Suprapubic skin (tissue), 4 donors: Measurements from ENCODE around the gene SCG2. TPM values are rescaled to one million over a fixed set of nuclear protein-coding genes. Genes with fewer than 3 reads are reported as not detected.

Experiments used
- DNase-seq, 2 donors: peaks; one replicate each; pipeline ENCODE4 v3.0.0-alpha.2; 2019; ENCODE audit warnings: low spot score in 2 of 2
- H3K27ac ChIP-seq: fragments of 200-600 bp; sonication (generic); one replicate; pipeline ENCODE4 v1.5.1; 2019
- H3K27me3 ChIP-seq: fragments of 200-600 bp; sonication (generic); one replicate; pipeline ENCODE4 v1.5.1; 2019
- H3K36me3 ChIP-seq: fragments of 200-600 bp; sonication (generic); one replicate; pipeline ENCODE4 v1.5.1; 2019
- H3K4me1 ChIP-seq: fragments of 200-600 bp; sonication (generic); one replicate; pipeline ENCODE4 v1.5.1; 2019
- H3K4me3 ChIP-seq: fragments of 200-600 bp; sonication (generic); one replicate; pipeline ENCODE4 v1.5.1; 2019; ENCODE audit warnings: mild to moderate bottlenecking
- H3K9me3 ChIP-seq: fragments of 200-600 bp; sonication (generic); one replicate; pipeline ENCODE4 v1.5.1; 2019
- EP300 ChIP-seq: sonication (generic); formaldehyde crosslinking; IDR thresholded peaks from one replicate; pipeline ENCODE4 v1.6.1; 2017; ENCODE audit warnings: antibody characterized with exemption
- POLR2A ChIP-seq, 2 donors: fragments of 450-650 bp; IDR thresholded peaks; one replicate each; pipeline ENCODE4 v1.6.1; 2017; ENCODE audit warnings: antibody characterized with exemption in 2 of 2, mild to moderate bottlenecking in 2 of 2, moderate library complexity in 2 of 2
- POLR2AphosphoS5 ChIP-seq, 3 donors: sonication (generic); formaldehyde crosslinking; IDR thresholded peaks; one replicate each; pipeline ENCODE4 v1.6.1; 2017; ENCODE audit warnings: antibody characterized with exemption in 3 of 3
- WGBS: methylation state at CpG from one replicate; pipeline ENCODE4 v1.1.5; 2018; 5-methylcytosine and 5-hydroxymethylcytosine counted together
- total RNA-seq, 4 donors: library from RNA; depleted of rRNA; stranded (reverse); fragments of >200 nt; gene quantifications; one replicate each; pipeline ENCODE4 v1.1.0, GENCODE V29; 2016
- TF ChIP-seq, protein P1 (sequence below), 2 donors: fragments of 200-600 bp in 1 of 2; fragments of 450-650 bp in 1 of 2; sonication (generic) in 1 of 2; IDR thresholded peaks; one replicate each; pipeline ENCODE4 v1.5.1; 2016 to 2019; ENCODE audit warnings: antibody characterized with exemption in 2 of 2, mild to moderate bottlenecking in 1 of 2, moderate library complexity in 1 of 2

Gene SCG2
- total RNA-seq, 4 donors from 2014 or later: not detected

DNA sequence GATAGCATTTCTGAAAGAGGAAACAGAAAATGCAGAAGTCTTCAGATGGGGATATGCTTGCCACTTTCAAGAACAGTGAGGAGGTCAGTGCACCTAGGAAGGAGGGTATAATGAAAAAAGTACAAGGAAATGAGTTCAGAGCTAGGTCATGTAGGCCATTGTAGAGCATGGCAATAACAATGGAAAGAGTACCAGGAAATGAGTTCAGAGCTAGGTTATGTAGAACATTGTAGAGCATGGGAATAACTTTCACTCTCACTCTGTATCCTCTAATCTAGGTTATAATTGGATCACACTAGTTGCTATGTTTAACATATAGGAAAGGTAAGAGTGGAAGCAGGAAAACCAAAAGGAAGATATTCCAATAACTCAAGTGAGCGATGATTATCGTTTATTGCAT, 12.3 kb downstream of the SCG2 start:
- Histone ChIP-seq H3K27me3 (no peaks in the 10 kb centered on the region), H3K4me1 (no peaks in the 10 kb centered on the region), H3K9me3 (no peaks in the 10 kb centered on the region), H3K4me3 (no peak overlapping the region), H3K36me3 (no peaks in the 10 kb centered on the region), H3K27ac (no peak overlapping the region)
- 88% methylated on average over 2 of the region's 2 CpGs for WGBS
- no peak for TF ChIP-seq EP300
- no peak for TF ChIP-seq POLR2AphosphoS5 (IDR thresholded peaks at IDR 0.05)
- TF ChIP-seq POLR2A (IDR thresholded peaks at IDR 0.05): no peak
- TF ChIP-seq, protein P1, sequence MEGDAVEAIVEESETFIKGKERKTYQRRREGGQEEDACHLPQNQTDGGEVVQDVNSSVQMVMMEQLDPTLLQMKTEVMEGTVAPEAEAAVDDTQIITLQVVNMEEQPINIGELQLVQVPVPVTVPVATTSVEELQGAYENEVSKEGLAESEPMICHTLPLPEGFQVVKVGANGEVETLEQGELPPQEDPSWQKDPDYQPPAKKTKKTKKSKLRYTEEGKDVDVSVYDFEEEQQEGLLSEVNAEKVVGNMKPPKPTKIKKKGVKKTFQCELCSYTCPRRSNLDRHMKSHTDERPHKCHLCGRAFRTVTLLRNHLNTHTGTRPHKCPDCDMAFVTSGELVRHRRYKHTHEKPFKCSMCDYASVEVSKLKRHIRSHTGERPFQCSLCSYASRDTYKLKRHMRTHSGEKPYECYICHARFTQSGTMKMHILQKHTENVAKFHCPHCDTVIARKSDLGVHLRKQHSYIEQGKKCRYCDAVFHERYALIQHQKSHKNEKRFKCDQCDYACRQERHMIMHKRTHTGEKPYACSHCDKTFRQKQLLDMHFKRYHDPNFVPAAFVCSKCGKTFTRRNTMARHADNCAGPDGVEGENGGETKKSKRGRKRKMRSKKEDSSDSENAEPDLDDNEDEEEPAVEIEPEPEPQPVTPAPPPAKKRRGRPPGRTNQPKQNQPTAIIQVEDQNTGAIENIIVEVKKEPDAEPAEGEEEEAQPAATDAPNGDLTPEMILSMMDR (IDR thresholded peaks at IDR 0.05): no peak
- DNase-seq: no peak

DNA sequence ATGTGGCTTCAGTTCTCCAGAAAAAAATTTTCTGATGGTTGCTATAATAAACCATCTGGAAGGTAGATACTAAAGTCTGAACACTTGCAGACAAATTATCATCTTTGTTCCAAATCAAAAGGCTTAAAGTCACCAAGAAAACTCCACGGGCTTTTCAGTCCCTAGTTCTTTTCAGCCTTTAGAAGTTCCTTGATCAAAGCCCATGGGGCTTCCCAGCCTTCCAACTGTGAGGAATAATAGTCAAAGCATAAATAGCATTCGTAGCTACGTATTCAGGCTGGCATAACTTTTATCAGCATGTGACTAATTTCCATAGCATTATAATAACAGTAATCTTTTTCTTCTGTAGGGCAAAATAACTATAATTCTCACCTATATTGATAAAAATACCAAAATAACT, 13.9 kb downstream of the SCG2 start:
- Histone ChIP-seq H3K36me3 (no peaks in the 10 kb centered on the region), H3K27ac (no peak overlapping the region), H3K27me3 (no peaks in the 10 kb centered on the region), H3K4me3 (no peak overlapping the region), H3K9me3 (no peaks in the 10 kb centered on the region), H3K4me1 (no peaks in the 10 kb centered on the region)
- no peak for DNase-seq
- 52% methylated on average over 3 of the region's 3 CpGs for WGBS
- TF ChIP-seq POLR2A (IDR thresholded peaks at IDR 0.05) (no peak), EP300 (no peak), POLR2AphosphoS5 (IDR thresholded peaks at IDR 0.05) (no peak)
- TF ChIP-seq, protein P1 (IDR thresholded peaks at IDR 0.05): no peak

DNA sequence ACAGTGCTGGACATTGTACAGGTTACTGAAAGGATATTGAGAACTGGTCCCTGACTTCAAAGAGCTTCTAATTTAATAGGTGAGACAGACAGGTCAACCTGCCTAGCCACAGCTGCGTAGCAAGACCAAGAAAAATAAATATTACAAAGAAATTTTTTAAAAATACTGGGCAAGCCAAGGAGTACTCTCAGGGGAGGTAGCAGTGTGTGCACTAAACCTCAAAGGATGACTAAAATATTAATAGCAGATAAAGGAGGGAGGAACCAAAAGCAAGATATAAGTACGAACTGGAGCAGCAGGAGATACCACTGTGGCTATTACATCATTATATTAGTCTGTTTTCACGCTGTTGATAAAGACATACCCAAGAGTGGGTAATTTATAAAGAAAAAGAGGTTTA, 14.9 kb downstream of the SCG2 start:
- no peak overlapping the region for H3K4me3 ChIP-seq
- no peak overlapping the region for H3K27ac ChIP-seq
- TF ChIP-seq POLR2AphosphoS5 (IDR thresholded peaks at IDR 0.05) (no peak), POLR2A (IDR thresholded peaks at IDR 0.05) (no peak), EP300 (no peak)
- TF ChIP-seq, protein P1 (IDR thresholded peaks at IDR 0.05): no peak
- no peaks in the 10 kb centered on the region for H3K9me3 ChIP-seq
- no peak for DNase-seq
- H3K27me3 ChIP-seq: no peaks in the 10 kb centered on the region
- no peaks in the 10 kb centered on the region for H3K36me3 ChIP-seq
- no peaks in the 10 kb centered on the region for H3K4me1 ChIP-seq
- 87% methylated on average over 3 of the region's 3 CpGs for WGBS

DNA sequence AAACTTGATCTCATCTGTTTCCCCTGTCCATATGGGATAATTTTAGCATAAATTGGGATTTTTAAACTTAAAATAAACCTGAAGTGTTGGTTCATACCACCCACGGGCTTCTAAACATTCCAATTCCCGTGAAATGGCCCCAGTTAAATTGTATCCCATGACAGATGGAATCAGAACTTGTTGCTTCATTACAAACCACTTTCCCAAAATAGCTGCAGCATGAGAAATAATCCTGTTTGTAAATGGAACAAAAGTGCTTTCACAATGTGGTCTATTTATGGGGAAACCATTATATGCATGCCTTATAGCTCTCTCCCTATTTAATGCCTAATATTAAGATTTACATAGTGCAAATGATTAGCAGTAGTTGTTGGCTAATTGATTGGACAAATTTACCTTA, 15.9 kb downstream of the SCG2 start:
- Histone ChIP-seq H3K9me3 (no peaks in the 10 kb centered on the region), H3K27ac (no peak overlapping the region), H3K4me3 (no peak overlapping the region), H3K27me3 (no peaks in the 10 kb centered on the region), H3K36me3 (no peaks in the 10 kb centered on the region), H3K4me1 (no peaks in the 10 kb centered on the region)
- 31% methylated on average over 2 of the region's 2 CpGs for WGBS
- DNase-seq: no peak
- TF ChIP-seq, protein P1 (IDR thresholded peaks at IDR 0.05): no peak
- no peak for TF ChIP-seq EP300
- no peak for TF ChIP-seq POLR2A (IDR thresholded peaks at IDR 0.05)
- no peak for TF ChIP-seq POLR2AphosphoS5 (IDR thresholded peaks at IDR 0.05)

DNA sequence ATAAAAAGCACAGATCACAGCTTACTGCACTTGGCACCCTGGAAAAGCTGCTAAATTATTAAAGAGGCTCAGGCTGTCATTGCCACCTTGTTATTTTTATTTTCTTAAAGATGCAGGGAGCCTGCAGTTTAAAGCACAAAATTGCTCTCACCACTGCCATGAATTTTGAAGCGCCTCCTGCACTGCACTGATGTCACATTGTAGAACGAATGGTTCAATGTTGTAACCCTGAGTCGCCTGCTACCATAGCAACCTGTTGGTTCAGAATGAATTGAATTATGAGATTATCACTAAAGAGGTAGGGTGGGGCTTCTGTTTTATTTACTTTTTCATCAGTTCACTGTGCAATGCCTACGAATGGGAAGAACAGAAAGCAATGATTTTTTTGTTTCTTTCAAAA, 16.5 kb downstream of the SCG2 start:
- TF ChIP-seq POLR2A (IDR thresholded peaks at IDR 0.05): no peak
- no peak for TF ChIP-seq POLR2AphosphoS5 (IDR thresholded peaks at IDR 0.05)
- TF ChIP-seq, protein P1 (IDR thresholded peaks at IDR 0.05): no peak
- no peak for TF ChIP-seq EP300
- 41% methylated on average over 4 of the region's 4 CpGs for WGBS
- Histone ChIP-seq H3K27ac (no peak overlapping the region), H3K36me3 (no peaks in the 10 kb centered on the region), H3K4me3 (no peak overlapping the region), H3K4me1 (no peaks in the 10 kb centered on the region), H3K9me3 (no peaks in the 10 kb centered on the region), H3K27me3 (no peaks in the 10 kb centered on the region)
- no peak for DNase-seq
